Non-pigmented ciliary epithelial cell (primary cell): ENCODE measurements around the gene JSRP1.
"Not testable (repeated sequence)": the region's sequence is repeated elsewhere in the genome, so short reads cannot be mapped to it uniquely, and the experiment has no call there.

ENCODE experiments used
- DNase-seq: peaks from one replicate; pipeline ENCODE4 v3.0.0-alpha.2; 2010; ENCODE audit warnings: low read depth

JSRP1 gene

DNA sequence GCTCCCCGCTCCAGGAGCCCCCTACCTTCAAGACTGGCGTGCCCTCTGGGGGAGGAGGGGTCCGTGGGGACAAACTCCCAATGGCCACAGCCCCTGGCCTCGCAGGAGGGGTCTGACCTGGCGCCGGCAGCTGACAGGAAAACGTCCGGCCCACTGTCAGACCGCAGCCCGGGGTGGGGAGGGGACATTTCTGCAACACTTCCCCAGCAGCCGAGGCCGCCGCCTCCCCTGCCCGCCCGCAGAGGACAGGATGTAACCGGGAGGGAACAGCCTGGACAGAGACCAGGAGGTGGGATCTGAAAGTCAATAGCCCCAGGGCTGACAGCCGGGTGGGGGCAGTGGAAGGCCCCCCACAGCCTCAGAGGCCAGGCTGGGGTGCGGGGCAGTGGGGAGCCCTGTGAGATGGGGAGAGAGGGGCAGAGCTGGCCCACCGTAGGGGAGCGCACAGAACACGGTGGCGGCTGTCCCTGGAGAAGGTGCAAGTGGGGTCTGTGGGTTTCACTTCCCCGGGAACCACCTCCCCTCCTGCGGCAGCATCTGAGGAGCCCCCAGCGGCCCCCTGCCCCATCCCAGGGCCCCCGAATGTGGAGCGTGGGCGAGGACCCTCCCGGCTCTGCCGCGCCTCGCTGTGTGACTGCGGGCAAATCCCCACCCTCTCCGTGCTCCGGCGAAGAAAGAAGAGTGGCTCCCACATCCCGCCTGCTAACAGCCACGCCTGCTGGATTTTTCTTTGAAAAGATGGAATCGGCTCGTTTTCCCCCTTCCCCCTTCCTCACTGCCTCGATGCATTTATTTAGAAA, 26.0 kb upstream of the JSRP1 start, which contains the start of gene PEAK3:
TSS of gene PEAK3 (minus strand) at position 114 of the 800 bp plus-strand sequence. CDS start 1,244 bp downstream, outside the sequence.
- DNase-seq, result no peak

DNA sequence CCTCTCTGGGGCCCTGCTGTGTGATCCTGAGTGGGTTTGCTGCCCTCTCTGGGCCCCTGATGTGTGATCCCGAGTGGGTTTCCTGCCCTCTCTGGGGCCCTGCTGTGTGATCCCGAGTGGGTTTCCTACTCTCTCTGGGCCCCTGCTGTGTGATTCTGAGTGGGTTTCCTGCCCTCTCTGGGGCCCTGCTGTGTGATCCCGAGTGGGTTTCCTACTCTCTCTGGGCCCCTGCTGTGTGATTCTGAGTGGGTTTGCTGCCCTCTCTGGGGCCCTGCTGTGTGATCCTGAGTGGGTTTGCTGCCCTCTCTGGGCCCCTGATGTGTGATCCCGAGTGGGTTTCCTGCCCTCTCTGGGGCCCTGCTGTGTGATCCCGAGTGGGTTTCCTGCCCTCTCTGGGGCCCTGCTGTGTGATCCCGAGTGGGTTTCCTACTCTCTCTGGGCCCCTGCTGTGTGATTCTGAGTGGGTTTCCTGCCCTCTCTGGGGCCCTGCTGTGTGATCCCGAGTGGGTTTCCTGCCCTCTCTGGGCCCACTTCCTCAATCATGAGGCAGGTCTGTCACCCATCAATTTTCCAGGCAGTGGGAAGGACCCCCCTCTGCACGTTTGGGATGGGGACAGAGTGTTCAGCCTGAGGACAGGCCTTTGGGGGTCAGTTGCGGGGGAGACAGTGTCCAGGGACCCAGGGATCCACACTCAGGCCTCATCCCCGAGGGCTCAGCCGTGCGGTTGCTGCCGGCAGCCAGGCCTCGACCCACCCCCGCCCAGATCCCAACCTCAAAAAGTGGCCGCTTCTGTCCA, 25.2 kb upstream of the JSRP1 start:
- DNase-seq, result not testable (repeated sequence)

GRCh38 chr19:2280633-2281264, 24.5 kb upstream of the JSRP1 start:
- DNase-seq, result no peak

GRCh38 chr19:2278459-2279158, 22.4 kb upstream of the JSRP1 start:
- no peak for DNase-seq

DNA sequence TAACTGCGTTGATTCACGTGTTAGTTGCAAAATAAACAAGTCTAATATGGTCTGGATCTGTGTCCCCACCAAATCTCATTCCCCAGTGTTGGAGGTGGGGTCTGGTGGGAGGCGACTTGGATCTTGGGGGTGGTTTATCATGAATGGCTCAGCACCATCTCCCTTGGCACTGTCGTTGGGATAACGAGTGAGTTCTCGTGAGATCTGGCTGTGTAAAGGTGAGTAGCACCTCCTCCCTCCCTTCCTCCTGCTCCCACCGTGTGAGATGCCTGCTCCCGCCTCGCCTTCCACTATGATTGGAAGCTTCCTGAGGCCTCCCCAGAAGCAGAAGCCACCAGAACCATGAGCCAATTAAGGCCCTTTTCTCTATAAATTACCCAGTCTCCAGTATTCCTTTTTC, 20.9 kb upstream of the JSRP1 start:
- no peak for DNase-seq

DNA sequence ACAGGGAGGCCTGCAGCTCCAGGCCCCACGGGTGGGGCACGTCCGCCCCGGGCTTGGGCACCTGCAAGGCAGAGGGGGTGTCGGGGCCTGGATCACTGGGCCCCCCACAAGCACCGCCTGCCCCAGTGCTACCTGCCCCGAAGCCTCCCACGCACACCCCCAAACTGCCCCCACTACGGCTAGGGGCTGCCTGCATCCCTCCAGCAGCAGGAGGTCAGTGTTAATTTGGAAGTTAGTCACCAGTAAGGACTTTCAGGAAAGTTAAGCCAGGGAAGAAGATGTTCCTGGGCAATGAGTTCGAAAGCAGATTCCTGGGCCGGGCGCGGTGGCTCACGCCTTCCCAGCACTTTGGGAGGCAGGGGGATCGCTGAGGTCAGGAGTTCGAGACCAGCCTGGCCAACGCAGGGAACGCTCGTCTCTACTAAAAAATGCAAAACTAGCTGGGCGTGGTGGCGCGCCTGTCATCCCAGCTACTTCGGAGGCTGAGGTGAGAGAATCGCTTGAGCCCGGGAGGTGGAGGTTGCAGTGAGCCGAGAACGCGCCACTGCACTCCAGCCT, 20.3 kb upstream of the JSRP1 start:
- no peak for DNase-seq

GRCh38 chr19:2275588-2276428, 19.6 kb upstream of the JSRP1 start:
- no peak for DNase-seq

GRCh38 chr19:2274931-2275535, 18.8 kb upstream of the JSRP1 start:
- no peak for DNase-seq

DNA sequence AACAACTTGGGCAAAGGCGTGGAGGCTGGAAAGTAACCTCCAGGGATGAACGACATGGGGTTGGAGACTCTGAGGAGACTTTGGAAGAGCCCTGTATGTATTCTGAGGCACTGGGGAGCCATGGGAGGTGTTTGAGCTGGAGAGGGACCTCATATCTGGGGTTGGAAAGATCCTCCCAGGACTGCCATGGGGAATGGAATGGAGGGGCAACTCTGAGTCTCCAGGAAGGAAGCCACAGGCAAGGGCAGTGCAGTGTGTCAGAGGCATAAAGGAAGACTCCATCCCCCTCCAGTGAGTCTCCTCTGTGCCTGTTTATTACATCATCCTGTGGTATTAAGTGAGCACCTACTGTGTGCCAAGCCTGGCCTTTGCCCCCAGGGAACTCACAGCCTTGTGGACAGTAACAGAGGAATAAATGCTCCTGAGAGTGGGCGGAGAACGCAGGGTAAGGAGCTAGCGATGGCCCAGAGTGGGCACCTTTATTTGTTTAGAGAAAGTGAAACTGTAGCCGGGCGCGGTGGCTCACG, 18.0 kb upstream of the JSRP1 start:
- DNase-seq, result no peak

DNA sequence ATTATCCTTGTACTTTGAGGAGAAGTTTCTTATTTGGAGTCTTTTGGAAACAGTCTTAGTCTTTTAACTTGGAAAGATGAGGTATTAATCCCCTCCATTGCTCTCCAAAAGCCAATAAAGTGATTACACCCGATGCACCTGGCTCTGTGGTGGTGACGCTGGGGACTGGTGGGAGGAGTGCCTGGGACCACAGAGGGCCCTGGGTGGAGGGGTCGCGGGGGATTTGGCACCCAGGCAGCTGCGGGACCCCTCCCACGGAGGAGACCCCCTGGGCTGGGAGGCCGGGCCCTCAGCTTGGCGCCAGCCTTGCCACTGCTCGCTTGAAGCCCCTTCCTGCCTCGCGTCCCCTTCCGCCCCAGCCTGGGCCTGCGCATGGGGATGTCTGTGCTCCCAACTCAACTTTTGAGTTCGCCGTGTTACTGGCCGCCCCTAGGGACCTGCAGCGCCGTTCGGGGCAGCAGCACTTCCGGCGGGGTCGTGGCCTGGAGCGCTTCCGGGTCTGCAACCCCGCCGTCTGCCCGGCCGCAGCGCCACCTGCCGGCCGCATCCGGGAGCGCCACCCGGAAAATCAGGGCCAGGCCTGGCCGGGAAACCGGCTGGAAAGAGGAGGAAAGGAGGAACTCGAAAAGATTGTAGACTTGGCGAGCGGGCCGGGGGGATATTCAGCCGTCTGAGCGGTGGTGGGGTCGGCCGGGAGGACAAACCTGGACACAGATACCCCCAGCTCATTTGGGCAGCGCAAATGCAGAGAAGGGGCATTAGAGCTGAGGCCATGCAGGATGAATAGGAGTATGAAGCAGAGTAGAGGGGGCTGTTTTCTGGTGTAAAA, 17.4 kb upstream of the JSRP1 start:
- no peak for DNase-seq

DNA sequence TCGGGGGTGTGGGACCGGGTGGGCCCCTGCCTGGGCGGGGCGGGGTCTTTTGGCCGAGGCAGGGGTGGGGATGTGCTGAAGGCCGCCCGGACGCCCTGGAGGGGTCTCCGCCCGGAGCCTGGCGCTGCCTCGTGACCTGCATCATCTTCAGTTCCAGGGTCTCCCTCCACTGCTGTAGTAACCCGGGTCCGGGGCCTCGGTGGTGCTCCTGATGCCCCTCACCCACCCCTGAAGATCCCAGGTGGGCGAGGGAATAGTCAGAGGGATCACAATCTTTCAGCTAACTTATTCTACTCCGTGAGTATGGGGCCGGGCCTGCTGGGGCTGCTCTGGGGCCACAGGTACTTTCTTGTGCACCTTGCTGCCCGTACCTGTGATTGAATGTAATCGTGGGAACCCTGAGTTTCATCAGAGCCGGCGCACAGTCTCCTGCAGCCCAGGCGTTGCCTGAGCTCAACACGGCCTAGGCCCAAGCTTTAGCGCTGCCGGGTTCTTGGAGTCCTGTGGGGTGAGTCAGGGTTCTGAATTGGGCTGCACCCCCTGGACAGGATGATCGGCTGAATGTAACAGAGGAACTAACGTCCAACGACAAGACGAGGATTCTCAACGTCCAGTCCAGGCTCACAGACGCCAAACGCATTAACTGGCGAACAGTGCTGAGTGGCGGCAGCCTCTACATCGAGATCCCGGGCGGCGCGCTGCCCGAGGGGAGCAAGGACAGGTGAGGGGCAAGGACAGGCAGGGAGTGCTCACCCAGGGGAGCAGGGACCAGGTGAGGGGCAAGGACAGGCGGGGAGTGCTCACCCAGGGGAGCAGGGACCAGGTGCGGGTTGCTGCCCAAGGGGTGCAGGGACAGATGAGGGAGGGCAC, 15.3 kb upstream of the JSRP1 start:
- DNase-seq, result peak; percentile 55

- DNase-seq, result no peak
These were observed 14.4 kb upstream of the JSRP1 start for GRCh38 chr19:2270423-2271233.

DNA sequence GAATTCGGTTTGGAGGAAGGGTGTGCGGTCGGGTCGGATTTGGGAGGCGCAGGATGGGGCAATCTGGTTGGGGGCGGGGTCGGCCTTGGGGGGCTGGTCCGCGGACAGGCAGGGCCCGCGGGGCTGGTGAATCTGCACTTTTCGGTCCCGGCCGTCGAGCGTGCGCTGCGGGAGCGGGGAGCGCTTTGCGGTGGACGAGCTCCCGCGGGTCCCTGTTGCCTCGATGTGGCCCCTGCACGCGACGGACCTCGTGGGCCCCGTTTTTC, 13.9 kb upstream of the JSRP1 start:
- DNase-seq, result no peak

DNA sequence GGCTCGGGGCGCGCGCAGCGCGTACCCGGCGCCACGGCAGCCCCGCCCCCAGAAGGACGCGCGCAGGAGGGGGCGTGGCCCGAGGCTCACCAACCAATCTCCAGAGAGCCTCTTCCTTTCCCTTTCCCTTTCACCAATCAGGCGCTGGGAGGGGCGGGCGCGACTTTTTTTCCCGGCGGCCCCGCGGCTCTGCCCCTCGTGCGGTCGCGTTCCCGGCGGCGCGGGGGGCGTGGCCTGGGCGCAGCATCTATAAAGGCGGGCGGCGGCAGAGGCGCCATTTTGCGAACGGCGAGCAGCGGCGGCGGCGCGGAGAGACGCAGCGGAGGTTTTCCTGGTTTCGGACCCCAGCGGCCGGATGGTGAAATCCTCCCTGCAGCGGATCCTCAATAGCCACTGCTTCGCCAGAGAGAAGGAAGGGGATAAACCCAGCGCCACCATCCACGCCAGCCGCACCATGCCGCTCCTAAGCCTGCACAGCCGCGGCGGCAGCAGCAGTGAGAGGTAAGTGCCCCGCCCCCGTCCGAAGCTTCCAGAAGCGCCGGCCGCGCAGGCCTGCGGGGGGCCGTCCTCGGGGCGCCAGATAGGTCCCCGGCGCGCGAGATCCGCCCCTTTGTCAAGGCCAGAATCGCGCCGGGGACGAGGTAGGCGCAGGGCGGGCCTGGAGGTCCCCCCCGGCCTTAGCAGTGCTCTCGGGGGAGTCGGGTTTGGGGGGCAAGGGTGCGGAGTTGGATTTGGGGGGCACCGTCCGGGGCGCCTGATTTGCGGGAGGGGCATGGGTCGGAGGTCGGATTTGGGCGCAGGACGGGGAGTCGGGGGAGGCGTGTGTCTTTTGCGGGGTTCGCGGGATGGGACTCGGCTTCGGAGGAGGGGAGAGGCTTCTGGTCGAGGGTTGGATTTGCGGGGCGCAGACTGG, 13.3 kb upstream of the JSRP1 start:
- peak; percentile 67 for DNase-seq

- no peak for DNase-seq
These were observed 12.6 kb upstream of the JSRP1 start for GRCh38 chr19:2268861-2269243.

DNA sequence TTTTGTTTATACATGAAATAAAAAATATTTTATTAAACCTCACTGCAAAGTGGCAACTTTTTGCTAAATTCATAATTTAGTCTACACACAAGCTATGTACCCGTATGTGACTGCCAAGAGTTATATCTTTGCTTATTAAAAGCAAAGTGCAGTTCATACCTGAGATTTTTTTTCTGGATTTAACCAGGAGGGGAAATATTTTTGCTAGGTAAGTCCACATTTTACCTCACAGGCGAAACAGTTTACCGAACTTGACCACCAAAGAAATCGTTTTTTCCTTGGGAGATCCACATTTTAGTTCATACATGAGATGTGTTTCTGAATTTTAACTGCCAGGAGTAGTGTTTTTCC, 12.2 kb upstream of the JSRP1 start:
- DNase-seq, result no peak
